Measurements from ENCODE around the gene KRTAP10-6.

Gene KRTAP10-6

DNA sequence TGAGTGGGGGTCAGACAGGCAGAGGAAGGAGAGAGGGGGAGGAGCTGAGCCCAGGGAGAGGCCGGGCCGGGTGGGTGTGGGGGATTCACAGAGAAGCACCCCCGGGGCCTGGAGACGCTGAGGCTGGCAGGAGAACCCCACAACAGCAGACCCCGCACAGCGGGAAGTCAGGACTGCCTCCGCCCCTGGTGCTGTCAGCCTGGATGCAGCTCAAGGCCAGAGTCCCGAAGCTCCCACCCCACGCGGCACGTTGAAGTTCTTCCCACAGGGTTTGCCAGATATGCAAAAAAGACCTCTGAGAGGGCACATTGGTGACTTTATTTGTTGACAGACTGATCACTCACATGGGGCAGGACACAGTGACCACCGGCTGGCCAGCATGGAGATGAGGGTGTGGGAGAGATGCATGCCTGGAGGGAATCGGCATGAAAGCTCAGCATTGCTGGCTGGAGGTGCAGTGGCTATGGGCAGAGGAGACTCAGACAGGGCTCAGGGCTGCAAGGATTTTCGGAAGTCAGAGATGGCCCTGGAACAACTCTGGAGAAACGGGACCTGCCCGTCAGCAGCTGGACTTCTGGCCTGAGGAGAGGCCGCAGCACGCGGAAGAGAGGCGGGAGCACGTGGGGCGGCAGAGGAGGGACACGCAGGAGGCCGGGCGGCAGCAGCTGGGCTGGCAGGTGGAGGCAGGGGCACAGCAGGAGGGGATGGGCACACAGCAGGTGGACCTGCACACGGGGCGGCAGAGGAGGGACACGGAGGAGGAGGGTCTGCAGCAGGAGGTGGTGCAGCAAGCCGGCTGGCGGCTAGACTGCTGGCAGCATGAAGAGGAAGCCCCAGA lies 34.6 kb downstream of the KRTAP10-6 start:
- no peak for TF ChIP-seq ZBTB7A (IDR thresholded peaks at IDR 0.05; ENCODE audit: low read depth)
- TF ChIP-seq, protein P1, sequence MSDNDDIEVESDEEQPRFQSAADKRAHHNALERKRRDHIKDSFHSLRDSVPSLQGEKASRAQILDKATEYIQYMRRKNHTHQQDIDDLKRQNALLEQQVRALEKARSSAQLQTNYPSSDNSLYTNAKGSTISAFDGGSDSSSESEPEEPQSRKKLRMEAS (IDR thresholded peaks at IDR 0.05) = peak; percentile 77

DNA sequence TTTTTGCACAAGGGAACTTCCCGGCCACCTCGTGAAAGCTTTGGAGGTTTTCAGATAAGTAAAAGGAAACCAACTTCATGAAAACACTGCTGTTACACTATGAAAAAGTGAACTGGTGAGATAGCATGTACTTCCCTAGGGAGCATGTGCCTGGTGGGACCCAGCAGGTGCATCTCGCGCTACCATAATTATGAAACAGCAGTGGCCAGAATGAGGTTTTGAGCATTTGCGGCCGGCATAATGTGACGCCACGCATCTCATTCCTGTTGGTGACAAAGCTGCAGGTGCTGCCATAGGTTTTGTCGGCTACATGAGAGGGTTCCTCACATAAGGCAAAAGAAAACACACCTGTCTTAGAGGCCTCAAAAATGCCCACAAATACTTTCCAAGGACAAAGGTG lies 35.4 kb downstream of the KRTAP10-6 start:
- TF ChIP-seq CREB1 (IDR thresholded peaks at IDR 0.05; ENCODE audit: low read depth) = no peak
- TF ChIP-seq, protein P1 (IDR thresholded peaks at IDR 0.05) = no peak
- TF ChIP-seq YY1 (IDR thresholded peaks at IDR 0.05; ENCODE audit: low read depth) = no peak
- TF ChIP-seq ZBTB7A (IDR thresholded peaks at IDR 0.05; ENCODE audit: low read depth) = no peak
- TF ChIP-seq NFIC (IDR thresholded peaks at IDR 0.05) = no peak
- TF ChIP-seq EP300 (IDR thresholded peaks at IDR 0.05; ENCODE audit: borderline replicate concordance) = no peak
- TF ChIP-seq TEAD4 (IDR thresholded peaks at IDR 0.05) = no peak
- TF ChIP-seq REST (IDR thresholded peaks at IDR 0.05; ENCODE audit: low read depth) = no peak
- no peak for TF ChIP-seq EGR1 (IDR thresholded peaks at IDR 0.05)
- TF ChIP-seq RAD21 (IDR thresholded peaks at IDR 0.05; ENCODE audit: low read depth) = no peak
- no peak for TF ChIP-seq CEBPB (IDR thresholded peaks at IDR 0.05)
- no peak for TF ChIP-seq TAF1 (IDR thresholded peaks at IDR 0.05; ENCODE audit: low read depth)
- TF ChIP-seq, protein P2, sequence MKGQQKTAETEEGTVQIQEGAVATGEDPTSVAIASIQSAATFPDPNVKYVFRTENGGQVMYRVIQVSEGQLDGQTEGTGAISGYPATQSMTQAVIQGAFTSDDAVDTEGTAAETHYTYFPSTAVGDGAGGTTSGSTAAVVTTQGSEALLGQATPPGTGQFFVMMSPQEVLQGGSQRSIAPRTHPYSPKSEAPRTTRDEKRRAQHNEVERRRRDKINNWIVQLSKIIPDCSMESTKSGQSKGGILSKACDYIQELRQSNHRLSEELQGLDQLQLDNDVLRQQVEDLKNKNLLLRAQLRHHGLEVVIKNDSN (IDR thresholded peaks at IDR 0.05) = no peak
- TF ChIP-seq FOXM1 (IDR thresholded peaks at IDR 0.05; ENCODE audit: borderline replicate concordance, low read depth) = no peak
- no peak for TF ChIP-seq TCF12 (IDR thresholded peaks at IDR 0.05; ENCODE audit: low read depth)

DNA sequence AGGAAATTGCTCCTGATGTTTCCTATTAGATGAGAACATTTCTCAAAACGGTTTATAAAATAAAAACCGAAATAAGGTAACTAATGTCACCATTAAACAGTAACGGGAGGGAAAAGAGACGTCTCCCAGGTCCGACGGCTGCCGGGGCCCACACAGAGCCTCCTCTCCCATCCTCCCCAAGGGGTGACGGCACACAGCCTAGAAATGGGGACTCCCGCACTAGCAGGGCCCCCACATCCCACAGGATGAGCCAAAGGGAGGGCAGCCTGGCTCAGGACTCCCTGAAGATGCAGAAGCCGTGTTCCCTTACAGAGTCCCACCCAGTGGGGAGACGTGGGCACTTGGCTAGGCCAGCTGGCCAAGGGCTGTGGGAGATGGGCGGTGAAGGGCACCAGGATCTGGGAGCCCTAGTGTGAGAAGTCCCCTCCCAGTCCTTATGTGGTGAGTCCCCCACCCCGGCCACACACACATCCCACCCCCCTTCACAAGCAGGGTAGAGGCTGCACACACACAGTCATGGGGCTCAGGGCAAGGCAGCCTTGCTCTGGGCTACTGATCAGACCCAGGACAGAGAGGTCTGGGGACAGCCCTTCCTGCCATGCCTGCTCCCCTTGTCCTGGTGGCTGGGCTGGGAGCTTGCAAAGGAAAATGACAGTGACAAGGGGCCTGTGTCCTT lies 37.0 kb downstream of the KRTAP10-6 start:
- TF ChIP-seq NFIC (IDR thresholded peaks at IDR 0.05) = no peak

GRCh38 chr21:44552681-44553080 lies 39.6 kb downstream of the KRTAP10-6 start:
- TF ChIP-seq EP300 (IDR thresholded peaks at IDR 0.05; ENCODE audit: borderline replicate concordance) (no peak), YY1 (IDR thresholded peaks at IDR 0.05; ENCODE audit: low read depth) (no peak), CEBPB (IDR thresholded peaks at IDR 0.05) (no peak), NFIC (IDR thresholded peaks at IDR 0.05) (no peak), TEAD4 (IDR thresholded peaks at IDR 0.05) (no peak), ZBTB7A (IDR thresholded peaks at IDR 0.05; ENCODE audit: low read depth) (no peak), FOXM1 (IDR thresholded peaks at IDR 0.05; ENCODE audit: borderline replicate concordance, low read depth) (no peak), CREB1 (IDR thresholded peaks at IDR 0.05; ENCODE audit: low read depth) (no peak), EGR1 (IDR thresholded peaks at IDR 0.05) (no peak), REST (IDR thresholded peaks at IDR 0.05; ENCODE audit: low read depth) (no peak), TCF12 (IDR thresholded peaks at IDR 0.05; ENCODE audit: low read depth) (no peak), RAD21 (IDR thresholded peaks at IDR 0.05; ENCODE audit: low read depth) (no peak)
- TF ChIP-seq, protein P2 (IDR thresholded peaks at IDR 0.05) = no peak

- TF ChIP-seq TCF12 (IDR thresholded peaks at IDR 0.05; ENCODE audit: low read depth) = no peak
- TF ChIP-seq FOXM1 (IDR thresholded peaks at IDR 0.05; ENCODE audit: borderline replicate concordance, low read depth) = no peak
- no peak for TF ChIP-seq CEBPB (IDR thresholded peaks at IDR 0.05)
- TF ChIP-seq, protein P2 (IDR thresholded peaks at IDR 0.05) = no peak
- TF ChIP-seq TEAD4 (IDR thresholded peaks at IDR 0.05) = no peak
- TF ChIP-seq EP300 (IDR thresholded peaks at IDR 0.05; ENCODE audit: borderline replicate concordance) = no peak
- no peak for TF ChIP-seq ZBTB7A (IDR thresholded peaks at IDR 0.05; ENCODE audit: low read depth)
- no peak for TF ChIP-seq NFIC (IDR thresholded peaks at IDR 0.05)
- no peak for TF ChIP-seq EGR1 (IDR thresholded peaks at IDR 0.05)
- no peak for TF ChIP-seq RAD21 (IDR thresholded peaks at IDR 0.05; ENCODE audit: low read depth)
- TF ChIP-seq REST (IDR thresholded peaks at IDR 0.05; ENCODE audit: low read depth) = no peak
- TF ChIP-seq TAF1 (IDR thresholded peaks at IDR 0.05; ENCODE audit: low read depth) = no peak
- no peak for TF ChIP-seq YY1 (IDR thresholded peaks at IDR 0.05; ENCODE audit: low read depth)
- TF ChIP-seq, protein P1 (IDR thresholded peaks at IDR 0.05) = no peak
- TF ChIP-seq CREB1 (IDR thresholded peaks at IDR 0.05; ENCODE audit: low read depth) = no peak
Observed at GRCh38 chr21:44552136-44552535, 40.2 kb downstream of the KRTAP10-6 start.

Data from Ishikawa (cell line).